Measurements from ENCODE around the gene COX10. TPM values are rescaled to one million over a fixed set of nuclear protein-coding genes. Genes with fewer than 3 reads are reported as not detected.
A peak's percentile ranks its signal among the peaks of the same experiment; 100 is the strongest.
"Not testable (repeated sequence)": the region's sequence is repeated elsewhere in the genome, so short reads cannot be mapped to it uniquely, and the experiment has no call there.

The COX10 gene
- total RNA-seq, 1 donor from 2014 or later, result 8.7 TPM

- ATAC-seq, result no peak
- DNase-seq (ENCODE audit: low spot score), result no peak
- intact Hi-C loops (cut with DNase I), result no loop called here
Measured at GRCh38 chr17:14225254-14225980, 156.1 kb downstream of the COX10 start.

DNA sequence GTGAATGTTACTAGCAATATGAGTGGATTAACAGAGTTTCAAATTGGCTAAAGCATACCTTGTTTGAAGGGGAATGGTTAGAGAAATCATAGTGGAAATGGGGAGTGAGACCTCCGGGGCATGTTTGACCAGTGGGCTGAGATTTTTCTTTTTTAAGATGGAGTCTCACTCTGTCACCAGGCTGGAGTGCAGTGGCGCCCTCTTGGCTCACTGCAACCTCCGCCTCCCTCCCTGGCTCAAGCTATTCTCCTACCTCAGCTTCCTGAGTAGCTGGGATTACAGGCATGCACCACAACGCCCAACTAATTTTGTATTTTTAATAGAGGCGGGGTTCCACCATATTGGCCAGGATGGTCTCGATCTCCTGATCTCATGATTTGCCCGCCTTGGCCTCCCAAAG lies 157.7 kb downstream of the COX10 start:
- intact Hi-C loops (cut with DNase I), result no loop called here

GRCh38 chr17:14228903-14229302 lies 159.6 kb downstream of the COX10 start:
- DNase-seq (ENCODE audit: low spot score) (no peak), ATAC-seq (no peak)
- intact Hi-C loops (cut with DNase I), result no loop called here

More for the DNA sequence above, 157.7 kb downstream of the COX10 start:
- ATAC-seq (no peak), DNase-seq (ENCODE audit: low spot score) (no peak)

- intact Hi-C loops (cut with DNase I); ATAC-seq; DNase-seq (ENCODE audit: low spot score): not testable (repeated sequence)
Measured at GRCh38 chr17:14231187-14231586, 161.9 kb downstream of the COX10 start.

- DNase-seq (ENCODE audit: low spot score); intact Hi-C loops (cut with DNase I); ATAC-seq: not testable (repeated sequence)
Measured at GRCh38 chr17:14235047-14235446, 165.7 kb downstream of the COX10 start.

DNA sequence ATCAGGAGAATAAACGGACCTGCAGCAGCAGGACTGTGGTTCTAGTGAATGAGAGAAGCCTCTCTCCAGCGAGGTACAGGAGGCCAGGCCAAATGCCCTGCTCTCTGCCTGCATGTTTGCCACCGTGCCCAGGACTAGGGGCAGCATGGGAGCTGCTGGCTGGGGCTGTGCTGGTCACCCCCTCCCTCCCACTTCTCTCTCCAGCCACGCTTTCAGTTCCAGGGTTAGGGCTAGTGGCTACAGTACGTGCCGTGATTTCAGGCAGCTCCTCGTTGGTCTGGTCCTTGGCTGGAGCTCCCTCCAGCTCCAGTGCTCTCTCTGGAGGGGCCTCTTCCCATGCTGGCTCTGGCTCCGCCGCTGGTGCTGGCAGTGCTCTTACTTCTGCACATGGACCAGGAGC lies 166.7 kb downstream of the COX10 start:
- intact Hi-C loops (cut with DNase I); DNase-seq (ENCODE audit: low spot score): not testable (repeated sequence)
- ATAC-seq, result peak; percentile 13

GRCh38 chr17:14236762-14237161 lies 167.5 kb downstream of the COX10 start, which contains the start of gene CDRT15:
TSS of gene CDRT15 (minus strand) at chr17:14236862. CDS start at chr17:14236833, 29 bp downstream.
- intact Hi-C loops (cut with DNase I); ATAC-seq; DNase-seq (ENCODE audit: low spot score): not testable (repeated sequence)

DNA sequence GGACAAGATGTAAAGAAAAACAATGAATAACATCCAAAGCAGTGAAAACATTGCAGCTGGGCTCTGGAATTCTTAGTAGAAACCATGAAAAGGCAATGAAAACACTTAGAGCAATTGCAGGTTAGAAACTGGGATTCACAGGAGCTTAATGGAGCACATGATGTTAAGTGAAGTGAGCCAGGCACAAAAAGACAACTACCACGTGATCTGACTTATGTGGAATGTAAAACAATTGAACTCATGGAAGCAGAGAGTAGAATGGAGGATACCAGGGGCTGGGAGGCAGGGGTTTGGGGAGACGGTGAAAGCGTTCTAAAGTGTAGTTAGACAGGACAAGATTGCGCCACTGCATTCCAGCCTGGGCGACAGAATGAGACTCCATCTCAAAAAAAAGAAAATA lies 170.0 kb downstream of the COX10 start:
- DNase-seq (ENCODE audit: low spot score); intact Hi-C loops (cut with DNase I); ATAC-seq: not testable (repeated sequence)

GRCh38 chr17:14245002-14245401 lies 175.7 kb downstream of the COX10 start:
- intact Hi-C loops (cut with DNase I), result no loop called here
- ATAC-seq (no peak), DNase-seq (ENCODE audit: low spot score) (no peak)

DNA sequence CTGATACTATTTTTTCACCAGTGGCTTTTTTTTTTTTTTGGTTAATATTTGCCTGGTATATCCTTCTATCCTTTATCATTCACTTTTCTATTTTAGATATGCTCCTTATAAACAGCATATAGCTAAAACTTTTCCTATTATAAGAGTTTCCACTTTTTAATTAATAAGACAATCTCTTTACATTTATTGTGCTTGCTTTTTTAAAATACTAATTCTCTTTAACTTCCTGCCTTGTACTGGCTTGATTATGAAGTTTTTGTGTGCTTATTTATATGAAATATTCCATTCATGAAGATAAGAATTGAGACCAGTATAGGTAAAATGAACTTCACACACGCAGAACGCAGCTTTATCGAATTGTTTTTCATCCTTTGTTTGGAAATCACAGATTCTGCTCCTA lies 176.3 kb downstream of the COX10 start:
- intact Hi-C loops (cut with DNase I), result no loop called here
- DNase-seq (ENCODE audit: low spot score) (no peak), ATAC-seq (no peak)

Other genes starting within 250 kb of the COX10 start
- not detected for gene CDRT15, start 167.4 kb downstream of the COX10 start, total RNA-seq
- 1.2 TPM for gene HS3ST3B1, start 231.6 kb downstream of the COX10 start, total RNA-seq

All from sciatic nerve (tissue), 2 donors.